Nephron progenitor cell (in vitro differentiated cells): ENCODE data around the gene NTRK2.

Source experiments
- DNase-seq: peaks from one replicate; pipeline ENCODE4 v3.0.0; 2021
- H3K27ac Mint-ChIP-seq: 2 replicates; pipeline ENCODE4 v1.8.0; 2021; ENCODE audit warnings: mild to moderate bottlenecking, moderate library complexity, mixed read lengths
- H3K27me3 Mint-ChIP-seq: 2 replicates; pipeline ENCODE4 v1.8.0; 2021; ENCODE audit warnings: mild to moderate bottlenecking, low read depth, mixed read lengths; ENCODE audit not compliant: poor library complexity
- H3K36me3 Mint-ChIP-seq: 2 replicates; pipeline ENCODE4 v1.8.0; 2021; ENCODE audit warnings: low read depth, mixed read lengths
- H3K4me1 Mint-ChIP-seq: 2 replicates; pipeline ENCODE4 v1.8.0; 2021; ENCODE audit warnings: mixed read lengths
- H3K4me3 Mint-ChIP-seq: 2 replicates; pipeline ENCODE4 v1.8.0; 2021; ENCODE audit warnings: mild to moderate bottlenecking, moderate library complexity, mixed read lengths
- H3K9me3 Mint-ChIP-seq: 2 replicates; pipeline ENCODE4 v1.8.0; 2021; ENCODE audit warnings: mild to moderate bottlenecking, moderate library complexity, mixed read lengths
- TF ChIP-seq, protein P1 (sequence below): fragments of 200-600 bp; sonication (generic); IDR thresholded peaks from 2 replicates; pipeline ENCODE4 v1.5.0; 2021; ENCODE audit warnings: antibody characterized with exemption

Gene NTRK2

DNA sequence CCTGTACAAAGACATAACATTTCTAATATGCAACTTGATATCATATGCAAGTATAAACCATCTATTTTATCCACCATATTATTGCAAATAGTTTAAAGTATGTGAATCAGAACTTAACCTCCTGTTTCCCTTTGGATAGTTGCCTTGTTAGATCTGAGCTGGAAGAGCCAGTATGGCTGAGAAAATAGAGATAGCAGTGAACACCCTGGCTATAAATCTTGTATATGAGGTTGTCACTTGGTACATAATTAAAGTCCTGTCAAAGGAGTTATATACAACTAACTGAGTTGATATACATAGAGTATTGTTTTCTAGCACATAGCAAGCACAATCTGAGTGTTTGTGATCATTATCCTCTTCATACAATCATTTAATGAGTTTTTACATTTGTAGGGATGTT, 272.3 kb downstream of the NTRK2 start:
- Mint-ChIP-seq H3K4me3 (no peak overlapping the region), H3K27me3 (no peaks in the 10 kb centered on the region), H3K27ac (no peak overlapping the region), H3K9me3 (no peaks in the 10 kb centered on the region), H3K36me3 (no peaks in the 10 kb centered on the region), H3K4me1 (peaks cover 17% of the 10 kb centered on the region)
- TF ChIP-seq, protein P1, sequence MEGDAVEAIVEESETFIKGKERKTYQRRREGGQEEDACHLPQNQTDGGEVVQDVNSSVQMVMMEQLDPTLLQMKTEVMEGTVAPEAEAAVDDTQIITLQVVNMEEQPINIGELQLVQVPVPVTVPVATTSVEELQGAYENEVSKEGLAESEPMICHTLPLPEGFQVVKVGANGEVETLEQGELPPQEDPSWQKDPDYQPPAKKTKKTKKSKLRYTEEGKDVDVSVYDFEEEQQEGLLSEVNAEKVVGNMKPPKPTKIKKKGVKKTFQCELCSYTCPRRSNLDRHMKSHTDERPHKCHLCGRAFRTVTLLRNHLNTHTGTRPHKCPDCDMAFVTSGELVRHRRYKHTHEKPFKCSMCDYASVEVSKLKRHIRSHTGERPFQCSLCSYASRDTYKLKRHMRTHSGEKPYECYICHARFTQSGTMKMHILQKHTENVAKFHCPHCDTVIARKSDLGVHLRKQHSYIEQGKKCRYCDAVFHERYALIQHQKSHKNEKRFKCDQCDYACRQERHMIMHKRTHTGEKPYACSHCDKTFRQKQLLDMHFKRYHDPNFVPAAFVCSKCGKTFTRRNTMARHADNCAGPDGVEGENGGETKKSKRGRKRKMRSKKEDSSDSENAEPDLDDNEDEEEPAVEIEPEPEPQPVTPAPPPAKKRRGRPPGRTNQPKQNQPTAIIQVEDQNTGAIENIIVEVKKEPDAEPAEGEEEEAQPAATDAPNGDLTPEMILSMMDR = no peak
- DNase-seq = no peak

DNA sequence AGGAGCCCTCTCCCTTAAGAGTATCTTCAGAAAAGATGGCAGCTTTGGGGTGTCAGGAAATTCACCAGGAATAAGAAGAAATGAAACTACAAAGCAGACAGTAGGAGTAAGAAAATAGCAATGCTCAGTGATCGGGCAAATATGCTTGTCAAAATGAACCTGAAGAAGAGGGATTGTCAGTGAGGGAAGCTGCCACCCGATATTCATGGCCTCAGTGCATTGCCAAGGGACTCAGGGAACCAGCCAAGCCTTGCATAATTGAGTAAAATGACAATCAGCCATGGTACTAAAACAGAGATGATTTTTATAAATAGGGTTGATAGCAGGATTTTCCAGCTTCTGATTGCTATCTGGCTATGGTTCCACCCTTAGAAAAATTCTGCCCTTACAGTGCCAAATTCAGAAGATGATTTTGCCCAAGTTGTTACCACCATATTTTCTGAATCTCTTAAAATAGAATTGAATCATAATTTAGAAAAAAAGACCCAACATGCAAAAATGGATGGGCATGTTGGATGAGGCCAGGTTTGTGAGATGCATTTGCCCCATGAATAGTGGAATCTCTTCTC, 274.0 kb downstream of the NTRK2 start:
- Mint-ChIP-seq H3K9me3 (no peaks in the 10 kb centered on the region), H3K27me3 (peaks cover 3% of the 10 kb centered on the region)

DNA sequence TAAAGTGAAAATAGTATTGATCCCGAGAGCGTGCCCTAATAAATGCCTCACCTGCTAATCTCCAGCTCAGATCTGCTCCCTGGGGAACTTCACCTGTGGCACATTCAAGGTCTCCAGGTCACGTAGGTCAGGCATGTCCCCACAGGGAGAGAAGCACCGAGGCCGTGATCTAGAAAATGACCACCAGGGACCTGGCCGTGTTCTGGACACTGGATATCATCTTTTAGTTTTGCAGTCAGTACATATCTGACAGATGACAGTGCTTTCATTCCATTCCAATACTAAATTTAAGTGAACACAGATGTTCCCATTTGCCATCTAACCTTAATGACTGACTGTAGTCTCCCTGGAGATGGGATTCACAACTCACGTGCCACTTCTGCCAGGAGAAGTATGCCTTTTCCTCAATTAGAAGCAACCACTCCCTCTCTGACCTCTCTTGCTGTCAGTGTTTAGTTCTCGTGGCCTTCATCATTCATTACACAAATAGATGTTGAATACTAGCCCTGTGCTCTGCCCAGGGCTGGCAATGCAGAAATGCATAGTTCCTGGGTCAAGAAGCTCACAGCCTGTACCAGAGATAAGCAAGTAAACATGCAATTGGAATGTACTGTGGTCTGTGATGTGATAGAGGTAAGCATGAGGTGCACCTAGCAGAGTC, 276.5 kb downstream of the NTRK2 start:
- Mint-ChIP-seq H3K27me3 (peaks cover 6% of the 10 kb centered on the region), H3K4me1 (peaks cover 12% of the 10 kb centered on the region), H3K4me3 (no peak overlapping the region), H3K27ac (no peak overlapping the region), H3K9me3 (no peaks in the 10 kb centered on the region), H3K36me3 (no peaks in the 10 kb centered on the region)
- TF ChIP-seq, protein P1 = no peak
- DNase-seq = no peak

More for the DNA sequence above, 274.0 kb downstream of the NTRK2 start:
- TF ChIP-seq, protein P1 = no peak
- no peak overlapping the region for H3K4me3 Mint-ChIP-seq
- no peak for DNase-seq
- no peak overlapping the region for H3K27ac Mint-ChIP-seq
- no peaks in the 10 kb centered on the region for H3K36me3 Mint-ChIP-seq
- H3K4me1 Mint-ChIP-seq = peaks cover 12% of the 10 kb centered on the region

DNA sequence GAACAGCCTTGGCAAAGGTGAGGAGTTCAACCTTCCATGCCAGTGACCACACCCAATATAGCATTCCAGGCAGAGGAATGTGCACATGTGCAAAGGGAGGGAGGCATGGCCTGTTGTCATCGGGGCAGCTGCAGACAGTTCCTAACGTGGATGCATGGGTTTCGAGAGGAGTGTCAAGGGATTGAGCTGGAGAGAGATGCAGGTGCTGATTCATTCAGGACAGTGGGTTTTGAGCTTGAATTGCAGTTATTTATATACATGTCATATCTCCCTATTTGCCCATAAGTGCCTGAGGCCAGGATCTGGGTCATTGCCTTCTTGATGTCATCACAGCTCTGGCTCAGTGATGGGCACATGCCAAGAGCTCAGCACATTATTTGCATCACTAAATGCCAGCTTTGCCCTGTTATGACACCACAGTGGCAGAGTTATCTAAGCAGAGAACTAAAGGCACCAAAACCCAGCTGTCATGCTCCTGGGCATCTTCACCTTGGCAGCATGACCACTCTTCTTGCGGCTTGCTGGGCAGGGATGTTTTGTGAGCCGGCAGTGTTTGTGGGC, 278.0 kb downstream of the NTRK2 start:
- TF ChIP-seq, protein P1 = no peak
- peaks cover 12% of the 10 kb centered on the region for H3K4me1 Mint-ChIP-seq
- H3K36me3 Mint-ChIP-seq = no peaks in the 10 kb centered on the region
- no peak overlapping the region for H3K4me3 Mint-ChIP-seq
- H3K27ac Mint-ChIP-seq = no peak overlapping the region
- H3K9me3 Mint-ChIP-seq = no peaks in the 10 kb centered on the region
- DNase-seq = no peak
- peaks cover 6% of the 10 kb centered on the region for H3K27me3 Mint-ChIP-seq

DNA sequence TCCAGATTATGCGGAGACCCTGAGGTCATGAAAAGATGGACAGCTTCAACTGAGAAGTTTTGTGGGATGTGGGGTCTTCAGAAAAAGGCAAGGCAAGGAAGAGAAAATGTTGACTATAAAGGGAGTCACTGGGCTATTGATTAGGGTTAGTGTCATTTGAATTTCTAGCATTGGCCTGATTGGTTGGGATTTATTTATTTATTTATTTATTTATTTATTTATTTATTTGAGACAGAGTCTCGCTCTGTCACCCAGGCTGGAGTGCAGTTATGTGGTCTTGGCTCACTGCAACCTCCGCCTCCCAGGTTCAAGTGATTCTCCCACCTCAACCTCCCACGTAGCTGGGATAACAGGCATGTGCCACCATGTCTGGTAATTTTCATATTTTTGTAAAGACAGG, 279.7 kb downstream of the NTRK2 start:
- Mint-ChIP-seq H3K36me3 (no peaks in the 10 kb centered on the region), H3K27me3 (peaks cover 15% of the 10 kb centered on the region), H3K27ac (no peak overlapping the region), H3K9me3 (no peaks in the 10 kb centered on the region), H3K4me3 (no peak overlapping the region), H3K4me1 (peaks cover 23% of the 10 kb centered on the region)
- no peak for DNase-seq
- TF ChIP-seq, protein P1 = no peak
